HEK293 (cell line): ENCODE results near the gene INPP5A.

Experiments
- CTCF ChIA-PET: fragments of 350-600 bp; formaldehyde crosslinking; extraction: SDS; loops from one replicate; lab custom pipeline; 2021; ENCODE audit warnings: antibody characterized with exemption; lab: Yijun Ruan, JAX
- POLR2A ChIA-PET: fragments of 300-600 bp; formaldehyde crosslinking; extraction: SDS; loops from one replicate; lab custom pipeline; 2020; ENCODE audit warnings: antibody characterized with exemption, inconsistent platforms; lab: Yijun Ruan, JAX
- H3K27ac ChIP-seq: fragments of 200-500 bp; sonication (Bioruptor generic); 2 replicates; pipeline ENCODE4 v1.5.1; 2014; ENCODE audit warnings: low read depth, low read length, control low read depth, inconsistent platforms; ENCODE audit errors: extremely low read depth
- H3K36me3 ChIP-seq, 2 experiments: fragments of 200-500 bp in 1 of 2; sonication (Bioruptor generic) in 1 of 2; 1 replicate in 1 of 2; 2 replicates in 1 of 2; pipeline ENCODE4 v1.5.1; 2014 to 2017; ENCODE audit warnings: inconsistent platforms in 2 of 2, low read length in 2 of 2; ENCODE audit not compliant: control insufficient read depth in 2 of 2, insufficient read depth in 1 of 2
- H3K4me1 ChIP-seq: fragments of 200-500 bp; sonication (Bioruptor generic); 2 replicates; pipeline ENCODE4 v1.5.1; 2014; ENCODE audit warnings: mild to moderate bottlenecking, low read length, inconsistent platforms; ENCODE audit not compliant: control insufficient read depth, insufficient read depth
- H3K4me3 ChIP-seq: 2 replicates; pipeline ENCODE4 v1.5.1; 2011; ENCODE audit warnings: low read depth, mild to moderate bottlenecking, control low read depth, low read length, moderate library complexity
- H3K9me3 ChIP-seq: fragments of 200-500 bp; sonication (Bioruptor generic); 2 replicates; pipeline ENCODE4 v1.5.1; 2014; ENCODE audit warnings: low read depth, low read length, inconsistent platforms; ENCODE audit not compliant: control insufficient read depth, insufficient read depth
- BCL11B ChIP-seq: fragments of 450-650 bp; formaldehyde crosslinking; IDR thresholded peaks from 2 replicates; pipeline ENCODE4 v1.5.1; 2016; ENCODE audit warnings: low read depth, missing biosample characterization, missing genetic modification characterization
- GLI4 ChIP-seq: fragments of 450-650 bp; formaldehyde crosslinking; IDR thresholded peaks from 2 replicates; pipeline ENCODE4 v1.5.1; 2016; ENCODE audit warnings: missing biosample characterization, missing genetic modification characterization
- KLF1 ChIP-seq: fragments of 450-650 bp; formaldehyde crosslinking; IDR thresholded peaks from 2 replicates; pipeline ENCODE4 v1.5.1; 2016; ENCODE audit warnings: missing biosample characterization, missing genetic modification characterization
- KLF9 ChIP-seq: fragments of 450-650 bp; formaldehyde crosslinking; IDR thresholded peaks from 2 replicates; pipeline ENCODE4 v1.5.1; 2016; ENCODE audit warnings: missing biosample characterization, missing genetic modification characterization, low read depth
- REPIN1 ChIP-seq: fragments of 450-650 bp; formaldehyde crosslinking; IDR thresholded peaks from 2 replicates; pipeline ENCODE4 v1.5.1; 2017; ENCODE audit warnings: missing biosample characterization, missing genetic modification characterization, low read depth
- TCF7L2 ChIP-seq: IDR thresholded peaks from 2 replicates; pipeline ENCODE4 v1.6.1; 2011; ENCODE audit warnings: low read depth, mild to moderate bottlenecking, inconsistent platforms, low read length, moderate library complexity, borderline replicate concordance
- WT1 ChIP-seq: fragments of 450-650 bp; formaldehyde crosslinking; IDR thresholded peaks from 2 replicates; pipeline ENCODE4 v1.5.1; 2016; ENCODE audit warnings: missing biosample characterization, missing genetic modification characterization
- ZBTB1 ChIP-seq: fragments of 450-650 bp; formaldehyde crosslinking; IDR thresholded peaks from 2 replicates; pipeline ENCODE4 v1.5.1; 2016; ENCODE audit warnings: missing biosample characterization, missing genetic modification characterization
- ZBTB20 ChIP-seq: fragments of 450-650 bp; formaldehyde crosslinking; IDR thresholded peaks from 2 replicates; pipeline ENCODE4 v1.5.1; 2016; ENCODE audit warnings: missing biosample characterization, missing genetic modification characterization
- ZFHX2 ChIP-seq: fragments of 450-650 bp; formaldehyde crosslinking; conservative IDR thresholded peaks from 2 replicates; pipeline ENCODE4 v1.5.1; 2016; ENCODE audit warnings: missing biosample characterization, missing genetic modification characterization
- ZNF174 ChIP-seq: fragments of 450-650 bp; formaldehyde crosslinking; IDR thresholded peaks from 2 replicates; pipeline ENCODE4 v1.5.0; 2017; ENCODE audit warnings: missing biosample characterization, mild to moderate bottlenecking, missing genetic modification characterization
- ZNF24 ChIP-seq: fragments of 450-650 bp; formaldehyde crosslinking; IDR thresholded peaks from 2 replicates; pipeline ENCODE4 v1.5.1; 2016; ENCODE audit warnings: missing biosample characterization, missing genetic modification characterization
- ZNF266 ChIP-seq: fragments of 450-650 bp; formaldehyde crosslinking; IDR thresholded peaks from 2 replicates; pipeline ENCODE4 v1.5.1; 2016; ENCODE audit warnings: missing biosample characterization, missing genetic modification characterization, low read depth
- ZNF354C ChIP-seq: fragments of 450-650 bp; formaldehyde crosslinking; IDR thresholded peaks from 2 replicates; pipeline ENCODE4 v1.5.1; 2016; ENCODE audit warnings: missing biosample characterization, missing genetic modification characterization, low read depth, borderline replicate concordance
- ZNF561 ChIP-seq: fragments of 450-650 bp; IDR thresholded peaks from 2 replicates; pipeline ENCODE4 v1.5.1; 2018; ENCODE audit warnings: missing biosample characterization, missing genetic modification characterization, borderline replicate concordance
- ZNF670 ChIP-seq: fragments of 450-650 bp; formaldehyde crosslinking; IDR thresholded peaks from 2 replicates; pipeline ENCODE4 v1.5.1; 2016; ENCODE audit warnings: missing biosample characterization, missing genetic modification characterization, low read depth
- ZNF830 ChIP-seq: fragments of 450-650 bp; IDR thresholded peaks from 2 replicates; pipeline ENCODE4 v1.5.0; 2018; ENCODE audit warnings: missing biosample characterization, missing genetic modification characterization, low read depth, mild to moderate bottlenecking, moderate library complexity
- ZSCAN23 ChIP-seq: fragments of 450-650 bp; formaldehyde crosslinking; IDR thresholded peaks from 2 replicates; pipeline ENCODE4 v1.5.1; 2016; ENCODE audit warnings: missing biosample characterization, missing genetic modification characterization
- TF ChIP-seq, protein P1 (sequence below): fragments of 450-650 bp; formaldehyde crosslinking; IDR thresholded peaks from 2 replicates; pipeline ENCODE4 v1.5.1; 2016; ENCODE audit warnings: missing biosample characterization, missing genetic modification characterization
- TF ChIP-seq, protein P2 (sequence below): fragments of 450-650 bp; formaldehyde crosslinking; IDR thresholded peaks from 2 replicates; pipeline ENCODE4 v1.5.1; 2017; ENCODE audit warnings: missing biosample characterization, missing genetic modification characterization
- TF ChIP-seq, protein P3 (sequence below): fragments of 450-650 bp; formaldehyde crosslinking; IDR thresholded peaks from 2 replicates; pipeline ENCODE4 v1.5.1; 2017; ENCODE audit warnings: missing biosample characterization, missing genetic modification characterization

INPP5A gene

DNA sequence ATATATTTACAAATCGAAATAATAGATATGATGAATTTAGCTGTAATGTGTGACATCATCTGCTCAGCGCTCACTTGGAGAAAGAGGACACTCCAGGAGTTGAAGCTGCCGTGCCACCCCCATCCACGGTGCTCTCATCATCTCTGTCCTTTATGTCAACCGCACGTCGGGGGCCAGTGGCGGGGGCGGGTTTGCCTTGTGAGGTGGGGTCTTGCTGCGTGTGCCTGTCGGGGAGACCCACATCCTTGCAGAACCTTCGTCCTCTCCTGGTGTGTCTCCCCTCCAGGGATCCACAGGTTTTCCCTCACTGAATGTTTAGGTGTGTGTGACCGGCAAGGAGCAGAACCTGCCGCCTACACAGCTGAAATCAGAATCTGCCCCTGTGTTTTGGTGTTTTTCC is 71.6 kb downstream of the INPP5A start:
- peaks cover 3% of the 10 kb centered on the region; the same call in 1 of the 2 replicates for H3K4me1 ChIP-seq
- no peak overlapping the region for H3K27ac ChIP-seq
- POLR2A ChIA-PET: no interaction called here
- H3K4me3 ChIP-seq: no peak overlapping the region
- H3K9me3 ChIP-seq: no peaks in the 10 kb centered on the region
- CTCF ChIA-PET: interaction anchor here (0.6 kb wide), 1 partner anchor 84 kb away, joined by 3 read pairs; no protein-coding TSS in a partner anchor
- H3K36me3 ChIP-seq: no peaks in the 10 kb centered on the region
- TF ChIP-seq TCF7L2 (no peak), ZNF670 (tag by site-specific recombination) (no peak)

DNA sequence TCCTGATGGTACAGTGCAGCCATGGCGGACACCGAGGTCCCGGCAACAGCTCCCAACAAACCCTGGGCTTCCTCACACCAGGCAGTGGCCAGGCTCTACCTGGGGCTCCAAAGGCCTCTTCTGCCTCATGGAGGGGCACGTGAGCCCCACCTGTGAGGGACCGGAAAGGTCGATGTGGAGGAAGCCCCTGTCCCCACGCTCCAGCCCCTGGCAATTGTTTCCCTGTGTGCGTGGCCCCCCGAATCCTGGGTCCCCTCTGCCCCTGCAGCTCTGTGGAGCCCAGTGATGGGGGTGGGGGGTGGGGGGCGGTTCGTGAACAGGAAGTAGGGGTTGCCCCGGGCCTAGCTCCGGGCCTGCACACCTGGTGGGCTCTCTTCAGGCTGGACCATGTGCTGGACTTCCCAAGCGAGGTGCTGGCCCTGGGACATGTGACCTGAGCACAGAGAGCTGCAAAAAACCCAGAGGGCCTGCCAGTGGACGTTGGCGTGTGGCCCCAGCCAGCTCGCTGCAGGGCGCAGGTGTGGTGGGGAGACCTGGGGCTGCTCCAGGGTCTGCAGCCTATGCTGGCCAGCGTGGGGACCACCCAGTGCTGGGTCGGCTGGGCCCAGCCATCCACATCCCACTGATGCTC is 72.6 kb downstream of the INPP5A start:
- POLR2A ChIA-PET: no interaction called here
- H3K27ac ChIP-seq: no peak overlapping the region
- peaks cover 3% of the 10 kb centered on the region; the same call in 1 of the 2 replicates for H3K4me1 ChIP-seq
- TF ChIP-seq REPIN1: no peak
- TF ChIP-seq, protein P1, sequence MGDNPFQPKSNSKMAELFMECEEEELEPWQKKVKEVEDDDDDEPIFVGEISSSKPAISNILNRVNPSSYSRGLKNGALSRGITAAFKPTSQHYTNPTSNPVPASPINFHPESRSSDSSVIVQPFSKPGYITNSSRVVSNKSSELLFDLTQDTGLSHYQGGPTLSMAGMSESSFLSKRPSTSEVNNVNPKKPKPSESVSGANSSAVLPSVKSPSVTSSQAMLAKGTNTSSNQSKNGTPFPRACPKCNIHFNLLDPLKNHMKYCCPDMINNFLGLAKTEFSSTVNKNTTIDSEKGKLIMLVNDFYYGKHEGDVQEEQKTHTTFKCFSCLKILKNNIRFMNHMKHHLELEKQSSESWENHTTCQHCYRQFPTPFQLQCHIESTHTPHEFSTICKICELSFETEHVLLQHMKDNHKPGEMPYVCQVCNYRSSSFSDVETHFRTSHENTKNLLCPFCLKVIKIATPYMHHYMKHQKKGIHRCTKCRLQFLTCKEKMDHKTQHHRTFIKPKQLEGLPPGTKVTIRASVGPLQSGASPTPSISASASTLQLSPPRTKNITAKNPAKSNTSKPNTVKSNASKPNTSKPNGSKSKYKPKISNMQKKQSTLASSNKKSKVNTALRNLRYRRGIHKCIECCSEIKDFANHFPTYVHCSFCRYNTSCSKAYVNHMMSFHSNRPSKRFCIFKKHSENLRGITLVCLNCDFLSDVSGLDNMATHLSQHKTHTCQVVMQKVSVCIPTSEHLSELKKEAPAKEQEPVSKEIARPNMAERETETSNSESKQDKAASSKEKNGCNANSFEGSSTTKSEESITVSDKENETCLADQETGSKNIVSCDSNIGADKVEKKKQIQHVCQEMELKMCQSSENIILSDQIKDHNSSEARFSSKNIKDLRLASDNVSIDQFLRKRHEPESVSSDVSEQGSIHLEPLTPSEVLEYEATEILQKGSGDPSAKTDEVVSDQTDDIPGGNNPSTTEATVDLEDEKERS (tag by site-specific recombination): no peak
- TF ChIP-seq KLF1 (tag by site-specific recombination): no peak
- no peak for TF ChIP-seq KLF9 (tag by site-specific recombination)
- no peak for TF ChIP-seq ZNF561 (tag by site-specific recombination)
- TF ChIP-seq, protein P2, sequence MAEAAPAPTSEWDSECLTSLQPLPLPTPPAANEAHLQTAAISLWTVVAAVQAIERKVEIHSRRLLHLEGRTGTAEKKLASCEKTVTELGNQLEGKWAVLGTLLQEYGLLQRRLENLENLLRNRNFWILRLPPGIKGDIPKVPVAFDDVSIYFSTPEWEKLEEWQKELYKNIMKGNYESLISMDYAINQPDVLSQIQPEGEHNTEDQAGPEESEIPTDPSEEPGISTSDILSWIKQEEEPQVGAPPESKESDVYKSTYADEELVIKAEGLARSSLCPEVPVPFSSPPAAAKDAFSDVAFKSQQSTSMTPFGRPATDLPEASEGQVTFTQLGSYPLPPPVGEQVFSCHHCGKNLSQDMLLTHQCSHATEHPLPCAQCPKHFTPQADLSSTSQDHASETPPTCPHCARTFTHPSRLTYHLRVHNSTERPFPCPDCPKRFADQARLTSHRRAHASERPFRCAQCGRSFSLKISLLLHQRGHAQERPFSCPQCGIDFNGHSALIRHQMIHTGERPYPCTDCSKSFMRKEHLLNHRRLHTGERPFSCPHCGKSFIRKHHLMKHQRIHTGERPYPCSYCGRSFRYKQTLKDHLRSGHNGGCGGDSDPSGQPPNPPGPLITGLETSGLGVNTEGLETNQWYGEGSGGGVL: no peak
- TF ChIP-seq ZNF830 (tag by site-specific recombination): no peak
- TF ChIP-seq ZNF354C (tag by site-specific recombination): no peak
- TF ChIP-seq, all 188 proteins: peak for 0
- H3K9me3 ChIP-seq: no peaks in the 10 kb centered on the region
- no peaks in the 10 kb centered on the region for H3K36me3 ChIP-seq
- CTCF ChIA-PET: no interaction called here
- no peak overlapping the region for H3K4me3 ChIP-seq

DNA sequence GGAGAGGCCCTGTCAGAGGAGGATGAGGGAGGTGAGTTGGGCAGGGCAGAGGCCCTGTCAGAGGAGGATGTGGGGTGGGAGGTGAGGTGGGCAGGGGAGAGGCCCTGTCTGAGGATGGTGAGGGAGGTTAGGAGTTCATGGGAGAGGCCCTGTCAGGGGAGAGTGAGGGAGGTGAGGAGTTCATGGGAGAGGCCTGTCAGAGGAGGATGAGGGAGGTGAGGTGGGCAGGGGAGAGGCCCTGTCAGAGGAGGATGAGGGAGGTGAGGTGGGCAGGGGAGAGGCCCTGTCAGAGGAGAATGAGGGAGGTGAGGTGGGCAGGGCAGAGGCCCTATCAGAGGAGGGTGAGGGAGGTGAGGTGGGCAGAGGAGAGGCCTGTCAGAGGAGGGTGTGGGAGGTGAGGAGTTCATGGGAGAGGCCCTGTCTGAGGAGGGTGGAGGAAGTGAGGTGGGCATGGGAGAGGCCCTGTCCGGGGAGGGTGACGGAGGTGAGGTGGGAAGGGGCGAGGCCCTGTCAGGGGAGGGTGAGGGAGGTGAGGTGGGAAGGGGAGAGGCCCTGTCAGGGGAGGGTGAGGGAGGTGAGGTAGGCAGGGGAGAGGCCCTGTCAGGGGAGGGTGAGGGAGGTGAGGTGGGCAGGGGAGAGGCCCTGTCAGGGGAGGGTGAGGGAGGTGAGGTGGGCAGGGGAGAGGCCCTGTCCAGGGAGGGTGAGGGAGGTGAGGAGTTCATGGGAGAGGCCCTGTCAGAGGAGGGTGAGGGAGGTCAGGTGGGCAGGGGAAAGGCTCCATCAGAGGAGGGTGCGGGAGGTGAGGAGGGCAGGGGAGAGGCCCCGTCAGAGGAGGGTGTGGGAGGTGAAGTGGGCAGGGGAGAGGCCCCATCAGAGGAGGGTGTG is 73.7 kb downstream of the INPP5A start:
- Histone ChIP-seq H3K9me3 (no peaks in the 10 kb centered on the region), H3K4me1 (peaks cover 3% of the 10 kb centered on the region; the same call in 1 of the 2 replicates), H3K4me3 (no peak overlapping the region), H3K27ac (no peak overlapping the region), H3K36me3 (no peaks in the 10 kb centered on the region)
- POLR2A ChIA-PET: no interaction called here
- CTCF ChIA-PET: no interaction called here
- TF ChIP-seq GLI4 (no peak), ZNF266 (no peak), WT1 (peak; percentile 81), ZFHX2 (peak; percentile 66; the same call in 1 of the 2 replicates), ZNF174 (tag by site-specific recombination) (no peak), ZBTB20 (no peak), ZNF24 (no peak), BCL11B (tag by site-specific recombination) (no peak), ZSCAN23 (tag by site-specific recombination) (no peak), ZBTB1 (tag by site-specific recombination) (no peak)
- TF ChIP-seq, protein P3, sequence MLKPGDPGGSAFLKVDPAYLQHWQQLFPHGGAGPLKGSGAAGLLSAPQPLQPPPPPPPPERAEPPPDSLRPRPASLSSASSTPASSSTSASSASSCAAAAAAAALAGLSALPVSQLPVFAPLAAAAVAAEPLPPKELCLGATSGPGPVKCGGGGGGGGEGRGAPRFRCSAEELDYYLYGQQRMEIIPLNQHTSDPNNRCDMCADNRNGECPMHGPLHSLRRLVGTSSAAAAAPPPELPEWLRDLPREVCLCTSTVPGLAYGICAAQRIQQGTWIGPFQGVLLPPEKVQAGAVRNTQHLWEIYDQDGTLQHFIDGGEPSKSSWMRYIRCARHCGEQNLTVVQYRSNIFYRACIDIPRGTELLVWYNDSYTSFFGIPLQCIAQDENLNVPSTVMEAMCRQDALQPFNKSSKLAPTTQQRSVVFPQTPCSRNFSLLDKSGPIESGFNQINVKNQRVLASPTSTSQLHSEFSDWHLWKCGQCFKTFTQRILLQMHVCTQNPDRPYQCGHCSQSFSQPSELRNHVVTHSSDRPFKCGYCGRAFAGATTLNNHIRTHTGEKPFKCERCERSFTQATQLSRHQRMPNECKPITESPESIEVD (tag by site-specific recombination): no peak
- TF ChIP-seq, protein P2: no peak
